Mammary epithelial cell (primary cell): ENCODE results near the gene CNTNAP4.

Source experiments
- CTCF ChIP-seq, 2 donors: IDR thresholded peaks in 1 of 2; conservative IDR thresholded peaks in 1 of 2; 2 replicates each; pipeline ENCODE4 v1.5.1; 2011 to 2012; ENCODE audit warnings: inconsistent platforms in 2 of 2, low read length in 2 of 2, mild to moderate bottlenecking in 2 of 2, control low read depth in 1 of 2, low read depth in 1 of 2; ENCODE audit not compliant: insufficient read depth in 1 of 2; ENCODE audit errors: extremely low read depth in 1 of 2
- EZH2 ChIP-seq: IDR thresholded peaks from 2 replicates; pipeline ENCODE4 v1.6.1; 2012; ENCODE audit warnings: low read length, inconsistent platforms, borderline replicate concordance

GRCh38 chr16:76294396-76295214 is 17.4 kb downstream of the CNTNAP4 start:
- no peak for TF ChIP-seq CTCF (conservative IDR thresholded peaks at IDR 0.05 in 1 of 2, IDR thresholded peaks at IDR 0.05 in 1 of 2; ENCODE audit: extremely low read depth in 1 of 2, insufficient read depth in 1 of 2, low read depth in 1 of 2, low read length in 2 of 2)
- TF ChIP-seq EZH2: no peak
